HepG2 (cell line): ENCODE measurements around the gene DND1. TPM values are rescaled to one million over a fixed set of nuclear protein-coding genes. Genes with fewer than 3 reads are reported as not detected.
A peak's percentile ranks its signal among the peaks of the same experiment; 100 is the strongest.

ENCODE experiments used
- ATAC-seq: fragments of 200-7000 bp; cut with Tn5 transposase; 3 replicates; pipeline ENCODE4 v1.9.1; 2020; ENCODE audit warnings: mild to moderate bottlenecking, moderate library complexity
- BruUV-seq: library from RNA; stranded (reverse); fragments of 400-500 nt; replicated peaks from 2 replicates; lab custom pipeline; 2021; lab: Mats Ljungman, UMichigan
- CTCF ChIA-PET: fragments of 300-600 bp; formaldehyde crosslinking; extraction: SDS; loops from one replicate; lab custom pipeline; 2021; ENCODE audit warnings: low total read pairs, inconsistent platforms, low intra/inter-chr PET ratio; lab: Yijun Ruan, JAX
- POLR2A ChIA-PET: fragments of 350-600 bp; sonication (Branson Sonifier 250); formaldehyde crosslinking; loops from one replicate; lab custom pipeline; 2020; ENCODE audit warnings: antibody characterized with exemption, inconsistent platforms; lab: Yijun Ruan, JAX
- DNase-seq: peaks from one replicate; pipeline ENCODE4 v3.0.0-alpha.2; 2015; ENCODE audit warnings: low spot score
- FAIRE-seq: peaks from 3 replicates; lab custom pipeline; 2011; peaks lifted over from hg19 to GRCh38; lab: Jason Lieb, UNC
- H2AFZ ChIP-seq: one replicate; pipeline ENCODE4 v1.6.1; 2011; ENCODE audit warnings: low read length, inconsistent platforms
- H3K27ac ChIP-seq: fragments of 300-600 bp; 3 replicates; pipeline ENCODE4 v1.8.0; 2011; ENCODE audit warnings: mixed run types, mild to moderate bottlenecking, mixed read lengths, low read length, inconsistent platforms; ENCODE audit not compliant: insufficient read depth; ENCODE audit errors: extremely low read length
- H3K27me3 ChIP-seq, 2 experiments: fragments of 200-600 bp in 1 of 2; 2 replicates in 1 of 2; 3 replicates in 1 of 2; pipeline versions ENCODE4 v1.6.0 to v1.8.0; 2011; ENCODE audit warnings: low read length in 2 of 2, mild to moderate bottlenecking in 2 of 2, moderate library complexity in 2 of 2, inconsistent platforms in 1 of 2; ENCODE audit not compliant: insufficient read depth in 2 of 2, control insufficient read depth in 1 of 2
- H3K36me3 ChIP-seq, 2 experiments: fragments of 200-600 bp in 1 of 2; replicated peaks in 1 of 2; 2 replicates in 1 of 2; 3 replicates in 1 of 2; pipeline versions ENCODE4 v1.5.1 to v1.8.0; 2011; ENCODE audit warnings: low read length in 2 of 2, inconsistent platforms in 1 of 2; ENCODE audit not compliant: insufficient read depth in 2 of 2, control insufficient read depth in 1 of 2
- H3K4me1 ChIP-seq: 2 replicates; pipeline ENCODE4 v1.5.1; 2012; ENCODE audit warnings: low read length, inconsistent platforms; ENCODE audit not compliant: insufficient read depth
- H3K4me2 ChIP-seq: 2 replicates; pipeline ENCODE4 v1.6.0; 2011; ENCODE audit warnings: low read depth, low read length, inconsistent platforms
- H3K4me3 ChIP-seq, 3 experiments: fragments of 200-600 bp in 1 of 3; sonication (generic), shearing (Covaris generic) in 1 of 3; replicated peaks in 1 of 3; 2 replicates each; pipeline ENCODE4 v1.5.1; 2011 to 2016; ENCODE audit warnings: low read length in 3 of 3, inconsistent platforms in 2 of 3, low read depth in 2 of 3, mild to moderate bottlenecking in 2 of 3, control low read depth in 1 of 3, mixed read lengths in 1 of 3; ENCODE audit not compliant: insufficient read depth in 1 of 3
- H3K79me2 ChIP-seq: one replicate; pipeline ENCODE4 v1.6.1; 2011; ENCODE audit warnings: low read length, inconsistent platforms; ENCODE audit not compliant: insufficient read depth
- H3K9ac ChIP-seq: 2 replicates; pipeline ENCODE4 v1.6.0; 2011; ENCODE audit warnings: mild to moderate bottlenecking, low read depth, low read length, inconsistent platforms; ENCODE audit not compliant: insufficient read depth
- H3K9me3 ChIP-seq: 2 replicates; pipeline ENCODE4 v1.5.1; 2012; ENCODE audit warnings: mild to moderate bottlenecking, low read length
- H4K20me1 ChIP-seq: 2 replicates; pipeline ENCODE4 v1.6.0; 2011; ENCODE audit warnings: inconsistent platforms, mild to moderate bottlenecking, low read length, moderate library complexity; ENCODE audit not compliant: insufficient read depth
- FOXC1 ChIP-seq: sonication (generic); formaldehyde crosslinking; IDR thresholded peaks from 2 replicates; pipeline ENCODE4 v1.8.0; 2022; ENCODE audit warnings: mild to moderate bottlenecking, missing genetic modification reagents, borderline replicate concordance
- ISL2 ChIP-seq: sonication (generic); formaldehyde crosslinking; IDR thresholded peaks from 2 replicates; pipeline ENCODE4 v1.5.0; 2020; ENCODE audit warnings: missing genetic modification reagents
- MED13 ChIP-seq: sonication (generic); formaldehyde crosslinking; IDR thresholded peaks from 2 replicates; pipeline ENCODE4 v1.5.0; 2020; ENCODE audit warnings: missing genetic modification reagents
- NRL ChIP-seq: sonication (generic); formaldehyde crosslinking; IDR thresholded peaks from 2 replicates; pipeline ENCODE4 v1.5.0; 2020; ENCODE audit warnings: missing genetic modification reagents, mild to moderate bottlenecking, moderate library complexity, borderline replicate concordance
- PREB ChIP-seq: sonication (generic); formaldehyde crosslinking; IDR thresholded peaks from 2 replicates; pipeline ENCODE4 v1.4.0; 2020; ENCODE audit warnings: missing genetic modification reagents
- TEAD2 ChIP-seq: sonication (generic); formaldehyde crosslinking; IDR thresholded peaks from 2 replicates; pipeline ENCODE4 v1.9.0; 2021; ENCODE audit warnings: missing genetic modification reagents
- ZNF264 ChIP-seq: sonication (generic); formaldehyde crosslinking; IDR thresholded peaks from 2 replicates; pipeline ENCODE4 v1.4.0; 2020; ENCODE audit warnings: missing genetic modification reagents
- ZNF761 ChIP-seq: sonication (generic); formaldehyde crosslinking; conservative IDR thresholded peaks from 2 replicates; pipeline ENCODE4 v1.4.0; 2020; ENCODE audit warnings: mild to moderate bottlenecking, missing genetic modification reagents
- WGBS: methylation state at CpG from one replicate; pipeline ENCODE4 v1.1.6; 2017; ENCODE audit warnings: low lambda C conversion rate; 5-methylcytosine and 5-hydroxymethylcytosine counted together
- in situ Hi-C: cut with HindIII; loops from 2 replicates; pipeline ENCODE4 v1.10.0; 2017; ENCODE audit warnings: low pct_unique_long_range_greater_than_20kb; ENCODE audit not compliant: extremely low pct_ligation_motif_present
- intact Hi-C: fragments of 100-400 bp; cut with micrococcal nuclease; formaldehyde crosslinking; loops from one replicate; pipeline ENCODE4 v1.10.0; 2022; ENCODE audit not compliant: unreplicated experiment
- polyA plus RNA-seq, 8 experiments: library from polyadenylated mRNA; depleted of rRNA in 3 of 8; stranded (reverse) in 7 of 8; unstranded in 1 of 8; fragments of >200 nt; fragmentation: Illumina TruSeq in 4 of 8; extraction: Trizol in 4 of 8; gene quantifications; 2 replicates each; pipeline versions ENCODE4 v1.2.1 to v1.2.3, GENCODE V29; 2011 to 2016; ENCODE audit warnings: low read depth in 4 of 8, missing spikeins in 1 of 8, mixed read lengths in 1 of 8; ENCODE audit not compliant: insufficient read depth in 1 of 8
- total RNA-seq, 5 experiments: library from RNA; depleted of rRNA; stranded (reverse); fragments of >200 nt; fragmentation: Illumina TruSeq; extraction: Trizol; gene quantifications; 2 replicates each; pipeline ENCODE4 v1.2.3, GENCODE V29; 2016; ENCODE audit warnings: low read depth in 1 of 5
- TF ChIP-seq, protein P1 (sequence below): sonication (generic); formaldehyde crosslinking; IDR thresholded peaks from 2 replicates; pipeline ENCODE4 v1.5.0; 2020; ENCODE audit warnings: mild to moderate bottlenecking, missing genetic modification reagents, borderline replicate concordance
- TF ChIP-seq, protein P2 (sequence below): sonication (generic); formaldehyde crosslinking; IDR thresholded peaks from 2 replicates; pipeline ENCODE4 v1.5.1; 2020; ENCODE audit warnings: mild to moderate bottlenecking, missing genetic modification reagents, moderate library complexity

Gene DND1
- total and polyA plus RNA-seq, 2 of the 13 experiments (the other 11 are each of a cell fraction or from before 2014, with no cell fraction given): 0.48 to 0.55 TPM

DNA sequence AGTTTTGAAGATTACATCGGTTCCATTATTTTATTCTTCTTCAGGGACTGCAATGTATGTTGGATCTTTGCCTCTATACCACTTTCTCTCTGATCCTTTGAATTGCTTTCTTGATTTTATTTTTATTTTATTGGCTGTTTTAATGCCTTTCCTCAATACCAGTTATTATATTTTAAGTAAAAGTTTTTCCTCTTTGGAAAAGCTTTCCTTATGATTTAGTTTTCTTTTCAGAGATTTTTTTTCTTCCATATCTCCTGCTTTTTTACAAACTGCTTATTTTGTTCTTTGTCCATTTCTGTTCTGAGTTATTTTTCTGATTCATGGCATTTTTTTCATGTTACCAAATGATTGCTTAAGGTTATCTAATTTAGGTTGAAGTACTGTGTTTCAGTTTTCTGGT lies 38.4 kb upstream of the DND1 start:
- TF ChIP-seq NRL (CRISPR knock-in tag): no peak
- TF ChIP-seq PREB (CRISPR knock-in tag): no peak
- TF ChIP-seq, protein P1, sequence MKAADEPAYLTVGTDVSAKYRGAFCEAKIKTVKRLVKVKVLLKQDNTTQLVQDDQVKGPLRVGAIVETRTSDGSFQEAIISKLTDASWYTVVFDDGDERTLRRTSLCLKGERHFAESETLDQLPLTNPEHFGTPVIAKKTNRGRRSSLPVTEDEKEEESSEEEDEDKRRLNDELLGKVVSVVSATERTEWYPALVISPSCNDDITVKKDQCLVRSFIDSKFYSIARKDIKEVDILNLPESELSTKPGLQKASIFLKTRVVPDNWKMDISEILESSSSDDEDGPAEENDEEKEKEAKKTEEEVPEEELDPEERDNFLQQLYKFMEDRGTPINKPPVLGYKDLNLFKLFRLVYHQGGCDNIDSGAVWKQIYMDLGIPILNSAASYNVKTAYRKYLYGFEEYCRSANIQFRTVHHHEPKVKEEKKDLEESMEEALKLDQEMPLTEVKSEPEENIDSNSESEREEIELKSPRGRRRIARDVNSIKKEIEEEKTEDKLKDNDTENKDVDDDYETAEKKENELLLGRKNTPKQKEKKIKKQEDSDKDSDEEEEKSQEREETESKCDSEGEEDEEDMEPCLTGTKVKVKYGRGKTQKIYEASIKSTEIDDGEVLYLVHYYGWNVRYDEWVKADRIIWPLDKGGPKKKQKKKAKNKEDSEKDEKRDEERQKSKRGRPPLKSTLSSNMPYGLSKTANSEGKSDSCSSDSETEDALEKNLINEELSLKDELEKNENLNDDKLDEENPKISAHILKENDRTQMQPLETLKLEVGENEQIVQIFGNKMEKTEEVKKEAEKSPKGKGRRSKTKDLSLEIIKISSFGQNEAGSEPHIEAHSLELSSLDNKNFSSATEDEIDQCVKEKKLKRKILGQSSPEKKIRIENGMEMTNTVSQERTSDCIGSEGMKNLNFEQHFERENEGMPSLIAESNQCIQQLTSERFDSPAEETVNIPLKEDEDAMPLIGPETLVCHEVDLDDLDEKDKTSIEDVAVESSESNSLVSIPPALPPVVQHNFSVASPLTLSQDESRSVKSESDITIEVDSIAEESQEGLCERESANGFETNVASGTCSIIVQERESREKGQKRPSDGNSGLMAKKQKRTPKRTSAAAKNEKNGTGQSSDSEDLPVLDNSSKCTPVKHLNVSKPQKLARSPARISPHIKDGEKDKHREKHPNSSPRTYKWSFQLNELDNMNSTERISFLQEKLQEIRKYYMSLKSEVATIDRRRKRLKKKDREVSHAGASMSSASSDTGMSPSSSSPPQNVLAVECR (CRISPR knock-in tag): no peak
- TF ChIP-seq ISL2 (CRISPR knock-in tag): no peak
- TF ChIP-seq FOXC1 (CRISPR knock-in tag): no peak
- no peak for TF ChIP-seq ZNF761 (CRISPR knock-in tag)
- TF ChIP-seq, protein P2, sequence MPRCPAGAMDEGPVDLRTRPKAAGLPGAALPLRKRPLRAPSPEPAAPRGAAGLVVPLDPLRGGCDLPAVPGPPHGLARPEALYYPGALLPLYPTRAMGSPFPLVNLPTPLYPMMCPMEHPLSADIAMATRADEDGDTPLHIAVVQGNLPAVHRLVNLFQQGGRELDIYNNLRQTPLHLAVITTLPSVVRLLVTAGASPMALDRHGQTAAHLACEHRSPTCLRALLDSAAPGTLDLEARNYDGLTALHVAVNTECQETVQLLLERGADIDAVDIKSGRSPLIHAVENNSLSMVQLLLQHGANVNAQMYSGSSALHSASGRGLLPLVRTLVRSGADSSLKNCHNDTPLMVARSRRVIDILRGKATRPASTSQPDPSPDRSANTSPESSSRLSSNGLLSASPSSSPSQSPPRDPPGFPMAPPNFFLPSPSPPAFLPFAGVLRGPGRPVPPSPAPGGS: no peak
- TF ChIP-seq MED13 (CRISPR knock-in tag): no peak
- no peak for TF ChIP-seq TEAD2 (CRISPR knock-in tag)
- TF ChIP-seq ZNF264: no peak
- H3K27ac ChIP-seq: peak overlapping the region; percentile 92
- H3K4me2 ChIP-seq: peak overlapping the region; percentile 67
- H3K9ac ChIP-seq: no peak overlapping the region
- peak overlapping the region; percentile 59 to 86 (median 77); a peak in 5 of 6 replicates for H3K4me3 ChIP-seq
- DNase-seq: no peak
- in situ Hi-C loops (no loop called here), intact Hi-C loops (loop anchor here (1.0 to 10.0 kb wide), 3 partner anchors 8 to 537 kb away; partner anchors contain the start of genes CYSTM1 and ZMAT2)
- CTCF ChIA-PET: no interaction called here
- H2AFZ ChIP-seq: no peak overlapping the region
- 84% methylated on average over 1 of the region's 1 CpG for WGBS
- H3K4me1 ChIP-seq: peaks cover 24% of the 10 kb centered on the region
- H3K36me3 ChIP-seq: peaks cover 0 to 2% of the 10 kb centered on the region in 2 experiments; a peak in 2 of 5 replicates
- no peaks in the 10 kb centered on the region for H3K9me3 ChIP-seq
- no peaks in the 10 kb centered on the region for H4K20me1 ChIP-seq
- FAIRE-seq: no peak
- no peaks in the 10 kb centered on the region; a peak in 1 of 5 replicates for H3K27me3 ChIP-seq
- POLR2A ChIA-PET: interaction anchor here (1.1 to 3.4 kb wide), 8 partner anchors 8 to 164 kb away, joined by 7 to 42 read pairs (median 16); partner anchors contain the start of genes EIF4EBP3, HARS1, HARS2 and IK
- BruUV-seq: no TSS peak
- no peak for ATAC-seq
- no peaks in the 10 kb centered on the region for H3K79me2 ChIP-seq
